DOHH2 (cell line): Measurements from ENCODE around the gene TREML2.

Experiments
- H3F3A ChIP-seq: fragments of 200-600 bp; sonication (generic), shearing (Covaris generic); 2 replicates; pipeline ENCODE4 v1.6.0; 2016; ENCODE audit warnings: antibody characterized with exemption, mild to moderate bottlenecking; ENCODE audit not compliant: control insufficient read depth, insufficient read depth
- H3K27ac ChIP-seq: fragments of 200-600 bp; sonication (generic); 2 replicates; pipeline ENCODE4 v1.5.1; 2014; ENCODE audit warnings: low read depth, mild to moderate bottlenecking, low read length, moderate library complexity
- H3K27me3 ChIP-seq: fragments of 200-600 bp; sonication (generic); 2 replicates; pipeline ENCODE4 v1.6.1; 2014; ENCODE audit warnings: mild to moderate bottlenecking, low read length, mixed read lengths; ENCODE audit not compliant: control insufficient read depth
- H3K36me3 ChIP-seq: fragments of 200-600 bp; sonication (generic); 2 replicates; pipeline ENCODE4 v1.6.1; 2014; ENCODE audit warnings: mild to moderate bottlenecking, low read length, moderate library complexity, mixed read lengths; ENCODE audit not compliant: control insufficient read depth
- H3K4me1 ChIP-seq: fragments of 200-600 bp; sonication (generic); 2 replicates; pipeline ENCODE4 v1.6.1; 2014; ENCODE audit warnings: mild to moderate bottlenecking, low read length, mixed read lengths; ENCODE audit not compliant: control insufficient read depth
- H3K4me2 ChIP-seq: fragments of 200-600 bp; sonication (generic); 2 replicates; pipeline ENCODE4 v1.6.0; 2014; ENCODE audit warnings: mild to moderate bottlenecking, low read length, moderate library complexity
- H3K4me3 ChIP-seq: fragments of 200-600 bp; sonication (generic); 2 replicates; pipeline ENCODE4 v1.5.1; 2014; ENCODE audit warnings: mild to moderate bottlenecking, low read length, mixed read lengths
- H3K79me2 ChIP-seq: fragments of 200-600 bp; sonication (generic); 2 replicates; pipeline ENCODE4 v1.6.1; 2014; ENCODE audit warnings: mild to moderate bottlenecking, low read length, mixed read lengths; ENCODE audit not compliant: control insufficient read depth
- H3K9me2 ChIP-seq: fragments of 200-600 bp; sonication (generic); replicated peaks from 2 replicates; pipeline ENCODE4 v1.6.1; 2014; ENCODE audit warnings: mild to moderate bottlenecking, low read length, mixed read lengths; ENCODE audit not compliant: control insufficient read depth
- H3K9me3 ChIP-seq: fragments of 200-600 bp; sonication (generic); 2 replicates; pipeline ENCODE4 v1.6.1; 2014; ENCODE audit warnings: antibody characterized with exemption, low read length, mixed read lengths; ENCODE audit not compliant: control insufficient read depth, insufficient read depth
- H4K20me1 ChIP-seq: fragments of 200-600 bp; sonication (generic); 2 replicates; pipeline ENCODE4 v1.6.0; 2014; ENCODE audit warnings: low read depth, mild to moderate bottlenecking, antibody characterized with exemption, low read length, moderate library complexity; ENCODE audit not compliant: control insufficient read depth, insufficient read depth
- EZH2phosphoT487 ChIP-seq: fragments of 200-600 bp; sonication (generic); IDR thresholded peaks from 2 replicates; pipeline ENCODE4 v1.6.1; 2017; ENCODE audit warnings: borderline replicate concordance, mild to moderate bottlenecking, antibody characterized with exemption, low read length, moderate library complexity, mixed read lengths
- TF ChIP-seq, protein P1 (sequence below): fragments of 200-600 bp; sonication (generic); IDR thresholded peaks from one replicate; pipeline ENCODE4 v1.5.1; 2014; ENCODE audit warnings: antibody characterized with exemption, mild to moderate bottlenecking, low read depth, low read length; ENCODE audit not compliant: poor library complexity, severe bottlenecking

Gene TREML2

DNA sequence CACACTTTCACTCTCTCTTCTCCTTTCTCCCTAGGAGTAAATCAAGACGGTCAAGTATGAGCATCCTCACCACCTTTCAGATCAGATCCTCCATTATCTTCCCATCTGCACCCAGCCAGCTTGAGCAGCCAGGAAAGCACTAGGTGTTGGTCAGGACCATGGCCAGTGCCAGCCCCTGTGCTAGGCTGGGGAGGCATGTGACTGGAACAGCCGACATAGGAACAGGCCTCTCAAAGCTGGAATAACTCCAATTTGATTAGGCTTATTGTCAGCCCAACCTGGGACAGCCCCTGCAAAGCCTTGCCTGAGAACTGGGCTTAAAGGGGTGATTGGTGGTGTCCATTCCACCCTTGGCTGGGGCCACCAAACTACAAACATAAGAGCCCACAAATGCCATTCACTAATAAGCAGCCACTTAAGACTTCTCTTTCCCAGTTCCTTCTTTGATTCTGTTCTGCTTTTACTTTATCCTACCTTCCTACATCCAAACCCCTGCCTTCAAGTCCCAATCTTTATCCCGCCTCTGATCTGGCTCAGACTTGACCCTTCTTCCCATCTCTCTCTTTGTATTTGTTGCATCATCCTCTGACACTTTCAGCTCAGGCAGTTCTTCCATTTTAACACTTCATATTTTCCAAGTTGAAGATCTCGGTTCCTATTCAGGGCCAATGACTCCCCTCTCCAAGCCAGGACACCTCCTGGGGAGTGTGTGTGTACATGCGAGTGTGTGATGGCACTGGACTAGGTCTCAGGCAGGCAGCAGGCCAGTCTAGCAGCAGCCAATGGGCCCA is 33.6 kb downstream of the TREML2 start:
- no peaks in the 10 kb centered on the region for H3K9me2 ChIP-seq
- H3K4me3 ChIP-seq: no peak overlapping the region
- no peak overlapping the region for H3K27ac ChIP-seq
- H3K79me2 ChIP-seq: no peaks in the 10 kb centered on the region
- peaks cover 8% of the 10 kb centered on the region for H3K4me1 ChIP-seq
- TF ChIP-seq EZH2phosphoT487: no peak
- TF ChIP-seq, protein P1, sequence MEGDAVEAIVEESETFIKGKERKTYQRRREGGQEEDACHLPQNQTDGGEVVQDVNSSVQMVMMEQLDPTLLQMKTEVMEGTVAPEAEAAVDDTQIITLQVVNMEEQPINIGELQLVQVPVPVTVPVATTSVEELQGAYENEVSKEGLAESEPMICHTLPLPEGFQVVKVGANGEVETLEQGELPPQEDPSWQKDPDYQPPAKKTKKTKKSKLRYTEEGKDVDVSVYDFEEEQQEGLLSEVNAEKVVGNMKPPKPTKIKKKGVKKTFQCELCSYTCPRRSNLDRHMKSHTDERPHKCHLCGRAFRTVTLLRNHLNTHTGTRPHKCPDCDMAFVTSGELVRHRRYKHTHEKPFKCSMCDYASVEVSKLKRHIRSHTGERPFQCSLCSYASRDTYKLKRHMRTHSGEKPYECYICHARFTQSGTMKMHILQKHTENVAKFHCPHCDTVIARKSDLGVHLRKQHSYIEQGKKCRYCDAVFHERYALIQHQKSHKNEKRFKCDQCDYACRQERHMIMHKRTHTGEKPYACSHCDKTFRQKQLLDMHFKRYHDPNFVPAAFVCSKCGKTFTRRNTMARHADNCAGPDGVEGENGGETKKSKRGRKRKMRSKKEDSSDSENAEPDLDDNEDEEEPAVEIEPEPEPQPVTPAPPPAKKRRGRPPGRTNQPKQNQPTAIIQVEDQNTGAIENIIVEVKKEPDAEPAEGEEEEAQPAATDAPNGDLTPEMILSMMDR: no peak
- no peaks in the 10 kb centered on the region for H4K20me1 ChIP-seq
- H3K36me3 ChIP-seq: no peaks in the 10 kb centered on the region
- H3K4me2 ChIP-seq: no peak overlapping the region
- peaks cover 10% of the 10 kb centered on the region; the same call in 1 of the 2 replicates for H3K27me3 ChIP-seq
- no peaks in the 10 kb centered on the region for H3K9me3 ChIP-seq
- H3F3A ChIP-seq: no peaks in the 10 kb centered on the region

DNA sequence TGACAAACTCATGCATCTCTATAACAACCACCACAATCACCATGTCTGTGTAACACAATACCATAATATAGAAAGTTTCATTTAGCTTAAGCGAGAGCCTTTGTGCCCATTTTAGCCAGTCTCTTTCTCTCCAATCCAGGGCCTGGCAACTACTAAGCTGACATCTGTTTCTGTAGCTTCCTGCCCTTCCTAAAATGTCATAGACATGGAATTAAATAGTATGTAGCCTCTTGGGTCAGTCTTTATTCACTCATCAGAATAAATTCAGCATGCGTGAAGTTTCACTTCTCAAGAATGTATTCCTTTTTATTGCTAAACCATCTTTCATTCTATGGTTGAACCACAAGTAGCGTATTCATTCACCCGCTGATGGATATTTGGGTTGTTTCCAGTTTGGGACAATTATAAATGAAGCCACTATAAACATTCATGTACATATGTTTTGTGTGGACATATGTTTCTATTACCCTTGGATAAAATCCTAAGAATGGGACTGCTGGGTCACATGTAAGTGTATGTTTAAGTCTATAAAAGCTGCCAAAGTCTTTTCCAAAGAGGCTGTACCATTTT is 36.3 kb downstream of the TREML2 start:
- no peak overlapping the region for H3K27ac ChIP-seq
- no peaks in the 10 kb centered on the region for H3K79me2 ChIP-seq
- H3K4me3 ChIP-seq: no peak overlapping the region
- no peaks in the 10 kb centered on the region for H3F3A ChIP-seq
- H3K27me3 ChIP-seq: peaks cover 10% of the 10 kb centered on the region; the same call in 1 of the 2 replicates
- no peaks in the 10 kb centered on the region for H3K9me3 ChIP-seq
- no peak overlapping the region for H3K4me2 ChIP-seq
- peaks cover 8% of the 10 kb centered on the region for H3K4me1 ChIP-seq
- H3K36me3 ChIP-seq: no peaks in the 10 kb centered on the region
- no peaks in the 10 kb centered on the region for H3K9me2 ChIP-seq
- no peaks in the 10 kb centered on the region for H4K20me1 ChIP-seq
- TF ChIP-seq EZH2phosphoT487: no peak
- TF ChIP-seq, protein P1: no peak

DNA sequence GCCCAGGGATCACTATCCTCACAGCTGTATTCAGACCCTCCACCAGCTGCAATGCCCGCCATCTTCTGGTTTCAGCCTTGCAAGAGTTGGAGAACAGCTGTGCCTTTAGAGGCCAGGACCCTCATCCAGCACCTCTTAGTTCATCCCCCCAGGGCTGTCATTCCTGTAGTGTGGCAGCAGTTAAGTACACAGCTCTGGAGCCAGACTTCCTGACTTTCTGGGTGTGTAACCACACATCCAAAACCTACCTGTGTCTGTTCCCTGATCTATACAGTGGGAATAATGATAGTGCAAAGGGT is 37.6 kb downstream of the TREML2 start:
- H3K27me3 ChIP-seq: peaks cover 10% of the 10 kb centered on the region; the same call in 1 of the 2 replicates
- no peaks in the 10 kb centered on the region for H3K9me3 ChIP-seq
- TF ChIP-seq, protein P1: no peak
- TF ChIP-seq EZH2phosphoT487: no peak
- no peaks in the 10 kb centered on the region for H3K79me2 ChIP-seq
- H3K9me2 ChIP-seq: no peaks in the 10 kb centered on the region
- no peak overlapping the region for H3K4me2 ChIP-seq
- H3K4me3 ChIP-seq: no peak overlapping the region
- no peaks in the 10 kb centered on the region for H3F3A ChIP-seq
- peaks cover 8% of the 10 kb centered on the region for H3K4me1 ChIP-seq
- no peaks in the 10 kb centered on the region for H3K36me3 ChIP-seq
- no peak overlapping the region for H3K27ac ChIP-seq
- H4K20me1 ChIP-seq: no peaks in the 10 kb centered on the region
